ENCODE results near the gene HOXA6.

DNA sequence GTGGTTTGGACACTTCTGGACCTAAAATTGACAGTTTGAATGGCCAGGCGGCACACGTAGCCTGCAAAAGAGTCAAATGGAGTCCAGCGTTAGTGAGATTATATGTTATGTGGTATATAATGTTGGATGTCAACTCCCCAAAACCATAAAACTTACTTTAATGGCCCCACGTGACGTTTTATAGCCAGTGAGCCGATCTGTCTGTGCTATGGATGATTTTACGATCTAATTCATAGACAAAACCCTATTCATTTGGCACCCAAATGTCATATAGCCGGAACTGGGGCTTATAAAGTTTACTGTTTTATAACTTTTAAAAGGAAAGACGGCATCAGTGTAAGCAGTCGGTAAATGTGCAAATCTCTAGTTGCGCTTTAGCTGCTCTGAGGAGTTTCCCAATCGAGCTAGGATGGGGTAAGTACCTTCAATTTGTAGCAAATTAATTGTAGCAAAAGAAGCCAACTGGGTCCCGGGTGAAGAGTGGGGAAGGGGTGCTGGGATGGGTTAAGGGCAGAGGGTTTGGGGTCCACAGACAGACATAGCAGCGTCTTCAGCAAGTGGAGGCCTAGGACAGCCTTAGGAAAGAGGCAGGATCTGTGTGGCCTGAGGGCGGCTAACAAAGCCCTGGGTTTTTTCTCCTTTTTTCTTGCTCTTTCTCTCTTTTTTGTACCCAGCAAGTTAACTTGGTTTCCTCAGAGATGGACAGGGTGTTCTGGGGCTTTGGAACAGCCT is 7.3 kb downstream of the HOXA6 start:
- TF ChIP-seq, protein P1, sequence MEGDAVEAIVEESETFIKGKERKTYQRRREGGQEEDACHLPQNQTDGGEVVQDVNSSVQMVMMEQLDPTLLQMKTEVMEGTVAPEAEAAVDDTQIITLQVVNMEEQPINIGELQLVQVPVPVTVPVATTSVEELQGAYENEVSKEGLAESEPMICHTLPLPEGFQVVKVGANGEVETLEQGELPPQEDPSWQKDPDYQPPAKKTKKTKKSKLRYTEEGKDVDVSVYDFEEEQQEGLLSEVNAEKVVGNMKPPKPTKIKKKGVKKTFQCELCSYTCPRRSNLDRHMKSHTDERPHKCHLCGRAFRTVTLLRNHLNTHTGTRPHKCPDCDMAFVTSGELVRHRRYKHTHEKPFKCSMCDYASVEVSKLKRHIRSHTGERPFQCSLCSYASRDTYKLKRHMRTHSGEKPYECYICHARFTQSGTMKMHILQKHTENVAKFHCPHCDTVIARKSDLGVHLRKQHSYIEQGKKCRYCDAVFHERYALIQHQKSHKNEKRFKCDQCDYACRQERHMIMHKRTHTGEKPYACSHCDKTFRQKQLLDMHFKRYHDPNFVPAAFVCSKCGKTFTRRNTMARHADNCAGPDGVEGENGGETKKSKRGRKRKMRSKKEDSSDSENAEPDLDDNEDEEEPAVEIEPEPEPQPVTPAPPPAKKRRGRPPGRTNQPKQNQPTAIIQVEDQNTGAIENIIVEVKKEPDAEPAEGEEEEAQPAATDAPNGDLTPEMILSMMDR (IDR thresholded peaks at IDR 0.05), result no peak
- TF ChIP-seq TCF7L2 (IDR thresholded peaks at IDR 0.05; ENCODE audit: low read depth, low read length), result no peak
- TF ChIP-seq SIN3A (IDR thresholded peaks at IDR 0.05; ENCODE audit: borderline replicate concordance, insufficient read depth, low read depth, low read length), result no peak

All from Panc1 (cell line).